GM12875 (cell line): ENCODE measurements around the gene THSD4.

Source experiments
- H3K4me3 ChIP-seq: one replicate; pipeline ENCODE4 v1.5.1; 2011; ENCODE audit warnings: low read depth, low read length, control low read depth
- CTCF ChIP-seq: IDR thresholded peaks from 2 replicates; pipeline ENCODE4 v1.5.1; 2011; ENCODE audit warnings: low read depth, mild to moderate bottlenecking, control low read depth, inconsistent platforms, low read length, moderate library complexity, borderline replicate concordance; ENCODE audit not compliant: insufficient read depth

Gene THSD4

GRCh38 chr15:71280206-71280605, 164.9 kb downstream of the THSD4 start:
- TF ChIP-seq CTCF, result no peak
- H3K4me3 ChIP-seq, result no peak overlapping the region

- H3K4me3 ChIP-seq, result no peak overlapping the region
- TF ChIP-seq CTCF, result no peak
Observed at GRCh38 chr15:71281256-71281655, 166.0 kb downstream of the THSD4 start.

GRCh38 chr15:71282076-71282475, 166.8 kb downstream of the THSD4 start:
- H3K4me3 ChIP-seq, result no peak overlapping the region
- TF ChIP-seq CTCF, result no peak

GRCh38 chr15:71288348-71288955, 173.2 kb downstream of the THSD4 start:
- no peak for TF ChIP-seq CTCF

GRCh38 chr15:71290002-71290401, 174.7 kb downstream of the THSD4 start:
- no peak overlapping the region for H3K4me3 ChIP-seq
- TF ChIP-seq CTCF, result no peak

More at GRCh38 chr15:71288348-71288955, 173.2 kb downstream of the THSD4 start:
- no peak overlapping the region for H3K4me3 ChIP-seq

GRCh38 chr15:71290881-71291635, 175.8 kb downstream of the THSD4 start:
- no peak overlapping the region for H3K4me3 ChIP-seq
- no peak for TF ChIP-seq CTCF

GRCh38 chr15:71291723-71292122, 176.5 kb downstream of the THSD4 start:
- TF ChIP-seq CTCF, result no peak

More at GRCh38 chr15:71291723-71292122, 176.5 kb downstream of the THSD4 start:
- H3K4me3 ChIP-seq, result no peak overlapping the region
